Neural cell (in vitro differentiated cells): Measurements from ENCODE around the gene SLC47A1. TPM values are rescaled to one million over a fixed set of nuclear protein-coding genes. Genes with fewer than 3 reads are reported as not detected.

Experiments
- H2AFZ ChIP-seq: fragments of 200-600, 300-800 bp; sonication (generic), shearing (Covaris generic); 2 replicates; pipeline ENCODE4 v1.6.0; 2014; ENCODE audit warnings: low read depth, mild to moderate bottlenecking, antibody characterized with exemption, low read length, moderate library complexity
- H3F3A ChIP-seq: fragments of 200-600 bp; shearing (Covaris generic); 2 replicates; pipeline ENCODE4 v1.6.1; 2016; ENCODE audit warnings: mild to moderate bottlenecking, moderate library complexity, mixed read lengths, antibody characterized with exemption, low read length; ENCODE audit not compliant: insufficient read depth, poor library complexity, severe bottlenecking
- H3K27ac ChIP-seq: fragments of 200-600, 300-800 bp; sonication (generic), shearing (Covaris generic); 2 replicates; pipeline ENCODE4 v1.5.1; 2014; ENCODE audit warnings: mild to moderate bottlenecking, low read length, moderate library complexity
- H3K27me3 ChIP-seq: fragments of 300-800, 200-600 bp; sonication (generic), shearing (Covaris generic); 2 replicates; pipeline ENCODE4 v1.6.0; 2014; ENCODE audit warnings: mild to moderate bottlenecking, low read depth, low read length, moderate library complexity; ENCODE audit not compliant: insufficient read depth
- H3K36me3 ChIP-seq: fragments of 300-800, 200-600 bp; sonication (generic), shearing (Covaris generic); 2 replicates; pipeline ENCODE4 v1.5.1; 2014; ENCODE audit warnings: mild to moderate bottlenecking, antibody characterized with exemption, low read length, moderate library complexity; ENCODE audit not compliant: insufficient read depth
- H3K4me2 ChIP-seq: fragments of 300-800, 200-600 bp; sonication (generic), shearing (Covaris generic); 2 replicates; pipeline ENCODE4 v1.6.0; 2014; ENCODE audit warnings: mild to moderate bottlenecking, low read length
- H3K4me3 ChIP-seq: fragments of 300-800, 200-600 bp; sonication (generic), shearing (Covaris generic); 2 replicates; pipeline ENCODE4 v1.5.1; 2014; ENCODE audit warnings: mild to moderate bottlenecking, low read length, moderate library complexity
- H3K79me2 ChIP-seq: fragments of 200-600 bp; shearing (Covaris generic); replicated peaks from 2 replicates; pipeline ENCODE4 v1.6.0; 2014; ENCODE audit warnings: mild to moderate bottlenecking, low read length, moderate library complexity; ENCODE audit not compliant: insufficient read depth
- H3K9ac ChIP-seq: fragments of 300-800, 200-600 bp; sonication (generic), shearing (Covaris generic); 2 replicates; pipeline ENCODE4 v1.6.1; 2016; ENCODE audit warnings: mild to moderate bottlenecking, low read length, mixed read lengths
- H3K9me2 ChIP-seq: fragments of 200-600 bp; shearing (Covaris generic); 2 replicates; pipeline ENCODE4 v1.6.1; 2016; ENCODE audit warnings: mild to moderate bottlenecking, low read length, mixed read lengths; ENCODE audit not compliant: insufficient read depth
- H3K9me3 ChIP-seq: fragments of 200-600, 300-800 bp; sonication (generic), shearing (Covaris generic); 2 replicates; pipeline ENCODE4 v1.6.1; 2016; ENCODE audit warnings: mild to moderate bottlenecking, mixed run types, low read length, moderate library complexity, mixed read lengths
- H4K20me1 ChIP-seq: fragments of 200-600 bp; shearing (Covaris generic); 2 replicates; pipeline ENCODE4 v1.6.1; 2016; ENCODE audit warnings: mild to moderate bottlenecking, mixed run types; ENCODE audit not compliant: insufficient read depth
- CTCF ChIP-seq: fragments of 450-650 bp; IDR thresholded peaks from 2 replicates; pipeline ENCODE4 v1.5.1; 2014; ENCODE audit warnings: antibody characterized with exemption, mild to moderate bottlenecking, moderate library complexity; ENCODE audit not compliant: poor library complexity, severe bottlenecking
- EP300 ChIP-seq: fragments of 450-650 bp; conservative IDR thresholded peaks from 2 replicates; pipeline ENCODE4 v1.6.1; 2014; ENCODE audit warnings: antibody characterized with exemption, mild to moderate bottlenecking, moderate library complexity; ENCODE audit not compliant: poor library complexity, severe bottlenecking
- EZH2 ChIP-seq: fragments of 200-600, 300-800 bp; shearing (Covaris generic), sonication (generic); IDR thresholded peaks from 2 replicates; pipeline ENCODE4 v1.6.1; 2014; ENCODE audit warnings: antibody characterized with exemption, low read length, borderline replicate concordance, mild to moderate bottlenecking; ENCODE audit not compliant: insufficient read depth, poor library complexity, severe bottlenecking
- MXI1 ChIP-seq: fragments of 450-650 bp; conservative IDR thresholded peaks from 2 replicates; pipeline ENCODE4 v1.6.1; 2014; ENCODE audit warnings: antibody characterized with exemption, mild to moderate bottlenecking; ENCODE audit not compliant: poor library complexity, severe bottlenecking
- POLR2AphosphoS5 ChIP-seq: IDR thresholded peaks from 2 replicates; pipeline ENCODE4 v1.6.1; 2012
- RAD21 ChIP-seq: fragments of 450-650 bp; conservative IDR thresholded peaks from 2 replicates; pipeline ENCODE4 v1.6.1; 2014; ENCODE audit warnings: antibody characterized with exemption, mild to moderate bottlenecking, moderate library complexity
- REST ChIP-seq: IDR thresholded peaks from 2 replicates; pipeline ENCODE4 v1.6.1; 2012; ENCODE audit warnings: borderline replicate concordance
- SMC3 ChIP-seq: fragments of 450-650 bp; conservative IDR thresholded peaks from 2 replicates; pipeline ENCODE4 v1.6.1; 2014; ENCODE audit warnings: antibody characterized with exemption, mild to moderate bottlenecking, moderate library complexity; ENCODE audit not compliant: poor library complexity
- TAF1 ChIP-seq: IDR thresholded peaks from 2 replicates; pipeline ENCODE4 v1.6.1; 2012; ENCODE audit warnings: low read depth
- polyA plus RNA-seq: library from polyadenylated mRNA; depleted of rRNA; stranded (reverse); fragments of >200 nt; gene quantifications from 2 replicates; pipeline ENCODE4 v1.2.3, GENCODE V29; 2014

Gene SLC47A1
- polyA plus RNA-seq, 1 donor from 2014 or later: not detected

DNA sequence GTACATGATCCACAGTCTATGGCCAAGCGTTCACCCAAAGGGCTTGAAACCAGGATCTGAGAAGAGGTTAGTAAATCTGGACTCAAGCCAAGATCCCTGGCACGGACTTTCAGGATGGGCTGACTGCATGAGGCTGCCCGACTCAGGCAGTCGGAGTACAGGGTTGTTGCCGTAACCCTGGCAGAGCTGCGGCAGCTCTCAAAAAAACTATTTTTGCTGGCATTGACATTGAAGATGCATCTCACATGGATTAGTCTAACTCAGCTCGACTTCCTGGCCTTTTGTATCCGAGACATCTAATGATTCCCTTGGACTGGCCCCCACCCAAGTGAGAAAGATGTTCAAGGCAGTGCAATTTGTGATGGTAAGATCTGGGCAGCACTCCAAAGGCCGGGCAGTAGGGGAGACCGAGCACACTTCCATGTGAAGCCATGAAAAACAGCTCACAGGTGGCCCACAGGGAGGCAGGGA, 6.2 kb downstream of the SLC47A1 start:
- no peak overlapping the region for H3K4me3 ChIP-seq

DNA sequence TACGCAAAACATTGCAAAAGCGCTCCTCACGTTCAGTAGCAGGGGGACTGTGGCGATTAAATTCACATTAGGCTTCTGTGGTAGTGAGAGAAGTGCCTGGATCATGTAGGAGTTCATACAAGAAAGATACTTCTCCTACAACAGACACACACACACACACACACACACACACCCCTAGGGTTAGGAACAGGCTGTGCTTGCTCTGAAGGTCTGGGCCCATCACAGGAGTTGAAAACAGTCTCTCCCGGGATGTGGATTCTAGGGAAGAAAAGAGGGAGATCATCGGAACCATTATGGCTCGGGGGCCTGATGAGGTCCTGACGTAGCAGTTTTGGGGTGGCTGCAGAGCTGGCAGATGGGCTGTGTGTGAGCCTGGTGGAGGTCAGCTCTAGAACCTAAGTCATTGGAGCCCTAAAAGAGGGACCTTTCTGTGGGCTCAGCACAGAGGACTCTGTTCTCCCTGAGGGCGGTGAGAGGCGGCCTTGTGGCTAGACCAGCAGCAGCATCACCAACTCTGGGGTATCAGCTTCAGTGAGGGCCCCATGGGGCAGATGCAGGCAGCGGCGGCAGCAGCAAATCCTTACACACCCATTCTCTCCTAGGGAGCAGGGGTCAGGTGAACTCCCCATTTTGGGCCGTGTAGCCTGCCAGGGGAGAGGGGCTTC, 7.2 kb downstream of the SLC47A1 start:
- Histone ChIP-seq H3K79me2 (no peaks in the 10 kb centered on the region), H3K4me3 (no peak overlapping the region), H3K36me3 (no peaks in the 10 kb centered on the region), H2AFZ (no peak overlapping the region), H3K27me3 (no peaks in the 10 kb centered on the region), H3F3A (no peaks in the 10 kb centered on the region), H3K4me2 (no peak overlapping the region), H4K20me1 (no peaks in the 10 kb centered on the region), H3K9me3 (no peaks in the 10 kb centered on the region), H3K9me2 (no peaks in the 10 kb centered on the region), H3K27ac (no peak overlapping the region), H3K9ac (no peak overlapping the region)
- TF ChIP-seq EZH2 (no peak), SMC3 (no peak), POLR2AphosphoS5 (no peak)

More for the DNA sequence above, 6.2 kb downstream of the SLC47A1 start:
- Histone ChIP-seq H3K79me2 (no peaks in the 10 kb centered on the region), H3K9ac (no peak overlapping the region), H3K9me3 (no peaks in the 10 kb centered on the region), H3K9me2 (no peaks in the 10 kb centered on the region), H3K36me3 (no peaks in the 10 kb centered on the region), H3K27ac (no peak overlapping the region), H4K20me1 (no peaks in the 10 kb centered on the region), H3K4me2 (no peak overlapping the region), H2AFZ (no peak overlapping the region), H3F3A (no peaks in the 10 kb centered on the region), H3K27me3 (peaks cover under 1% of the 10 kb centered on the region)
- TF ChIP-seq TAF1 (no peak), MXI1 (no peak), SMC3 (no peak), POLR2AphosphoS5 (no peak), CTCF (no peak), EZH2 (no peak), EP300 (no peak)

GRCh38 chr17:19541445-19541844, 7.8 kb downstream of the SLC47A1 start:
- H3K4me3 ChIP-seq: no peak overlapping the region
- no peak overlapping the region for H3K4me2 ChIP-seq
- H3K79me2 ChIP-seq: no peaks in the 10 kb centered on the region
- H3K27me3 ChIP-seq: no peaks in the 10 kb centered on the region
- no peaks in the 10 kb centered on the region for H3K36me3 ChIP-seq
- no peaks in the 10 kb centered on the region for H3K9me2 ChIP-seq
- H3K27ac ChIP-seq: no peak overlapping the region
- H3F3A ChIP-seq: no peaks in the 10 kb centered on the region
- H3K9ac ChIP-seq: no peak overlapping the region
- H3K9me3 ChIP-seq: no peaks in the 10 kb centered on the region
- no peak overlapping the region for H2AFZ ChIP-seq
- H4K20me1 ChIP-seq: no peaks in the 10 kb centered on the region
- TF ChIP-seq SMC3: no peak
- no peak for TF ChIP-seq TAF1
- no peak for TF ChIP-seq REST
- TF ChIP-seq EZH2: no peak
- TF ChIP-seq RAD21: no peak
- TF ChIP-seq MXI1: no peak
- no peak for TF ChIP-seq EP300
- no peak for TF ChIP-seq CTCF
- no peak for TF ChIP-seq POLR2AphosphoS5
